Measurements from ENCODE around the gene MAGI3.
"Not testable (repeated sequence)": the region's sequence is repeated elsewhere in the genome, so short reads cannot be mapped to it uniquely, and the experiment has no call there.

MAGI3 gene

GRCh38 chr1:113409363-113409762 is 19.0 kb downstream of the MAGI3 start:
- no peak overlapping the region for H3K4me3 ChIP-seq (ENCODE audit: low read depth, low read length)
- no peak for DNase-seq (ENCODE audit: low read depth)
- TF ChIP-seq CTCF (conservative IDR thresholded peaks at IDR 0.05; ENCODE audit: low read depth, low read length) = no peak

GRCh38 chr1:113412020-113412419 is 21.7 kb downstream of the MAGI3 start:
- DNase-seq (ENCODE audit: low read depth); H3K4me3 ChIP-seq (ENCODE audit: low read depth, low read length): not testable (repeated sequence)

- no peak for DNase-seq (ENCODE audit: low read depth)
- no peak for TF ChIP-seq CTCF (conservative IDR thresholded peaks at IDR 0.05; ENCODE audit: low read depth, low read length)
- H3K4me3 ChIP-seq (ENCODE audit: low read depth, low read length) = no peak overlapping the region
Observed at GRCh38 chr1:113415310-113416070, 25.2 kb downstream of the MAGI3 start.

- H3K4me3 ChIP-seq (ENCODE audit: low read depth, low read length); DNase-seq (ENCODE audit: low read depth): not testable (repeated sequence)
Observed at GRCh38 chr1:113416071-113416470, 25.8 kb downstream of the MAGI3 start.

GRCh38 chr1:113416496-113416895 is 26.2 kb downstream of the MAGI3 start:
- no peak for DNase-seq (ENCODE audit: low read depth)
- no peak for TF ChIP-seq CTCF (conservative IDR thresholded peaks at IDR 0.05; ENCODE audit: low read depth, low read length)
- no peak overlapping the region for H3K4me3 ChIP-seq (ENCODE audit: low read depth, low read length)

GRCh38 chr1:113422315-113423068 is 32.2 kb downstream of the MAGI3 start:
- DNase-seq (ENCODE audit: low read depth) = no peak
- no peak overlapping the region for H3K4me3 ChIP-seq (ENCODE audit: low read depth, low read length)
- TF ChIP-seq CTCF (conservative IDR thresholded peaks at IDR 0.05; ENCODE audit: low read depth, low read length) = no peak

GRCh38 chr1:113423826-113424225 is 33.5 kb downstream of the MAGI3 start:
- DNase-seq (ENCODE audit: low read depth) = no peak
- H3K4me3 ChIP-seq (ENCODE audit: low read depth, low read length) = no peak overlapping the region
- no peak for TF ChIP-seq CTCF (conservative IDR thresholded peaks at IDR 0.05; ENCODE audit: low read depth, low read length)
